ENCODE results near the gene STK4. TPM values are rescaled to one million over a fixed set of nuclear protein-coding genes. Genes with fewer than 3 reads are reported as not detected.

Gene STK4
- polyA plus RNA-seq, 1 donor from 2014 or later = 14.0 TPM

- H3K36me3 ChIP-seq (ENCODE audit: insufficient read depth, low read length) = no peaks in the 10 kb centered on the region
- no peaks in the 10 kb centered on the region for H4K20me1 ChIP-seq (ENCODE audit: insufficient read depth)
- H3F3A ChIP-seq (ENCODE audit: insufficient read depth, low read length, poor library complexity, severe bottlenecking) = no peaks in the 10 kb centered on the region
- H3K9me3 ChIP-seq (ENCODE audit: low read length) = no peaks in the 10 kb centered on the region
- no peak within 1 kb of the TSS for H3K9ac ChIP-seq (ENCODE audit: low read length)
- H3K27me3 ChIP-seq (ENCODE audit: insufficient read depth, low read depth, low read length) = no peaks in the 10 kb centered on the region
- H3K4me2 ChIP-seq (ENCODE audit: low read length) = no peak within 1 kb of the TSS
- H3K79me2 ChIP-seq (replicated peaks; ENCODE audit: insufficient read depth, low read length) = no peaks in the 10 kb centered on the region
- no peak within 1 kb of the TSS for H3K27ac ChIP-seq (ENCODE audit: low read length)
- no peak for TF ChIP-seq EZH2 (IDR thresholded peaks at IDR 0.05; ENCODE audit: borderline replicate concordance, insufficient read depth, low read length, poor library complexity, severe bottlenecking)
- TF ChIP-seq REST (IDR thresholded peaks at IDR 0.05; ENCODE audit: borderline replicate concordance) = no peak
- no peak for TF ChIP-seq POLR2AphosphoS5 (IDR thresholded peaks at IDR 0.05)
- no peak for TF ChIP-seq TAF1 (IDR thresholded peaks at IDR 0.05; ENCODE audit: low read depth)
- TF ChIP-seq SMC3 (conservative IDR thresholded peaks at IDR 0.05; ENCODE audit: poor library complexity) = no peak
- no peak for TF ChIP-seq MXI1 (conservative IDR thresholded peaks at IDR 0.05; ENCODE audit: poor library complexity, severe bottlenecking)
- TF ChIP-seq RAD21 (conservative IDR thresholded peaks at IDR 0.05) = no peak
- no peak for TF ChIP-seq CTCF (IDR thresholded peaks at IDR 0.05; ENCODE audit: poor library complexity, severe bottlenecking)
- TF ChIP-seq EP300 (conservative IDR thresholded peaks at IDR 0.05; ENCODE audit: poor library complexity, severe bottlenecking) = no peak
- no peak within 1 kb of the TSS for H2AFZ ChIP-seq (ENCODE audit: low read depth, low read length)
- H3K4me3 ChIP-seq (ENCODE audit: low read length) = no peak within 1 kb of the TSS
- no peaks in the 10 kb centered on the region for H3K9me2 ChIP-seq (ENCODE audit: insufficient read depth, low read length)
Observed at GRCh38 chr20:45124365-45124764, 158.1 kb downstream of the STK4 start, which contains the start of gene WFDC12. Gene WFDC12, minus strand, starts transcription at chr20:45124465. Its CDS starts 18 bp downstream, at chr20:45124447.

- Histone ChIP-seq H3K79me2 (replicated peaks; ENCODE audit: insufficient read depth, low read length) (no peaks in the 10 kb centered on the region), H3K9me3 (ENCODE audit: low read length) (no peaks in the 10 kb centered on the region), H3K9me2 (ENCODE audit: insufficient read depth, low read length) (no peaks in the 10 kb centered on the region), H3K36me3 (ENCODE audit: insufficient read depth, low read length) (no peaks in the 10 kb centered on the region), H3K27ac (ENCODE audit: low read length) (no peak overlapping the region), H3K27me3 (ENCODE audit: insufficient read depth, low read depth, low read length) (no peaks in the 10 kb centered on the region), H3K4me2 (ENCODE audit: low read length) (no peak overlapping the region), H4K20me1 (ENCODE audit: insufficient read depth) (no peaks in the 10 kb centered on the region), H2AFZ (ENCODE audit: low read depth, low read length) (no peak overlapping the region), H3K9ac (ENCODE audit: low read length) (no peak overlapping the region), H3K4me3 (ENCODE audit: low read length) (no peak overlapping the region), H3F3A (ENCODE audit: insufficient read depth, low read length, poor library complexity, severe bottlenecking) (no peaks in the 10 kb centered on the region)
- TF ChIP-seq CTCF (IDR thresholded peaks at IDR 0.05; ENCODE audit: poor library complexity, severe bottlenecking) (no peak), REST (IDR thresholded peaks at IDR 0.05; ENCODE audit: borderline replicate concordance) (no peak), POLR2AphosphoS5 (IDR thresholded peaks at IDR 0.05) (no peak), EP300 (conservative IDR thresholded peaks at IDR 0.05; ENCODE audit: poor library complexity, severe bottlenecking) (no peak)
Observed at GRCh38 chr20:45128099-45128498, 161.8 kb downstream of the STK4 start.
